Measurements from ENCODE around the gene MRPL28. TPM values are rescaled to one million over a fixed set of nuclear protein-coding genes. Genes with fewer than 3 reads are reported as not detected.
"Not testable (repeated sequence)": the region's sequence is repeated elsewhere in the genome, so short reads cannot be mapped to it uniquely, and the experiment has no call there.

The MRPL28 gene
- total RNA-seq, 2 donors from 2014 or later: 35.7 to 36.0 TPM

DNA sequence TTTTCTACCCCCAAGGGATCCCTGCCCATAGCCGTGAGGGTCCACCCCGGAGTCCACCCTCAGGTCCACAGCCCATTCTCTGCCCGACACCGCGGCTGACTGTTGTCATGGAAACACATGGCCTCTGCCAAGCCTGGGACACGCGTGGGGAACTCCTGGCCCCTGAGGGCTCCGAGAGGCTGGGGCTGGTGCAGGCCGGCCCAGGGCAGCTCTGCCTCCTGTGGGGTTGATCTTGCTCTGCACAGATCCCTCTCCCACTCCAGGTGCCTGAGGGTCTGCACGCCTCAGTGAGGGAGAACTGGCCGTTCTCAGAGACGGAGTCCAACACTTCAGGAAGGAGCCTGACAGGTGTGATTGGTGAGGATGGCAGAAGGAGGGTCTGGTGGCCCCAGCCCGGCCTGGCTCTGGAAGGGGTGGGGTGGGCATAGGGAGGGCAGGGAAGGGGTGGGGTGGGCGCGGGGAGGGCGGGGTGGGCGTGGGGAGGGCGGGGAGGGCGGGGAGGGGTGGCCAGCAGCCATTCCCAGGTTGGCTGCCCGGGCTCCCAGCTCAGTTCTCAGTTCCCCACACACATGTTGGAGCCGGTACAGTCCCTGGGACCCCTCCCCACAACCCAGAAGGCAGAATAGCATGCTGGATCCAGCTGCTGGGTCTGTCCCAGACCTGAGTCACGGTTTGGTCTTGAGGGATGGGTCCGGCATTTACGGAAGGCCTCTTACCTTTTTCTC, 6.4 kb downstream of the MRPL28 start:
- DNase-seq (ENCODE audit: low spot score): no peak
- intact Hi-C loops (cut with DNase I): no loop called here

DNA sequence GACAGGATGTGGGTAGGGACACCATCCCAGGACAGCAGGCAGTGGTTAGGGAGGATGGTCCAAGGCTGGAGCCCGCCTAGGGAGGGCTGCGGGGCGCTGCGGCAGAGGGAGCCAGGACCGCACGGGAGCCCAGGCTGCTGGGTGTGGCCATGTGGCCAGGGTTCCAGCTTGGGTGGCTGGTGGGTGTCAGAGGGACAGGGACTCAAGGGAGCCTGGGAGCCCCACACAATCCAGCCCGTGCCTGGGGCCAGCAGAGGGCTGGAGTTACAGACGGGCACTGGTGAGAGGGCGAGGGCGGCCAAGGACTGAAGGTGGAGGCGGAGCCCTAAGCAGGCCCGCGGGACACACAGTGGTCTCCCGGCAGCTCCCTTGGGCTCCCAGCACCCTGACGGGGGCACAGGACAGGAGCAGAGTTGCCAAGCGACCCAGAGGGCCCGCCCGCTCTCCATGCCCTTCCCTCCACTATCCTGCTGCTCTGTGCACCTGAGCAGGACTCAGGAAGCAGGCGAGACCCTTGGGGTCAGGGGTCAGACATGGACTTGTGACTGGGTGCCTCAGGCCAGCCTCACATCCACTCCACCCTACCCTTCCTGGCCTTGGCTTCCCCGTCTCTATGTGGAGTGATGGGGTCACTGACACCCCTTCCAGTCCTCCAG, 7.1 kb downstream of the MRPL28 start:
- no peak for DNase-seq (ENCODE audit: low spot score)
- intact Hi-C loops (cut with DNase I): no loop called here

DNA sequence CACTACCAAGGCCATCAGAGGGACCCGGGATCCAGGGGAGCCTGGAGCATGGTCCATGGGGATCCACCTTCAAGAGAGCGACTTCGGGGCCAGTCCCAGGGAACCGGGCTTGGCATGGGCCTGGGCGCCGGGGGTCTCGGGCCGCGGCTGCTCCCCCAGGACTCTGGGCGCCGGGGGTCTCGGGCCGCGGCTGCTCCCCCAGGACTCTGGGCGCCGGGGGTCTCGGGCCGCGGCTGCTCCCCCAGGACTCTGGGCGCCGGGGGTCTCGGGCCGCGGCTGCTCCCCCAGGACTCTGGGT, 7.7 kb downstream of the MRPL28 start:
- DNase-seq (ENCODE audit: low spot score); intact Hi-C loops (cut with DNase I): not testable (repeated sequence)

DNA sequence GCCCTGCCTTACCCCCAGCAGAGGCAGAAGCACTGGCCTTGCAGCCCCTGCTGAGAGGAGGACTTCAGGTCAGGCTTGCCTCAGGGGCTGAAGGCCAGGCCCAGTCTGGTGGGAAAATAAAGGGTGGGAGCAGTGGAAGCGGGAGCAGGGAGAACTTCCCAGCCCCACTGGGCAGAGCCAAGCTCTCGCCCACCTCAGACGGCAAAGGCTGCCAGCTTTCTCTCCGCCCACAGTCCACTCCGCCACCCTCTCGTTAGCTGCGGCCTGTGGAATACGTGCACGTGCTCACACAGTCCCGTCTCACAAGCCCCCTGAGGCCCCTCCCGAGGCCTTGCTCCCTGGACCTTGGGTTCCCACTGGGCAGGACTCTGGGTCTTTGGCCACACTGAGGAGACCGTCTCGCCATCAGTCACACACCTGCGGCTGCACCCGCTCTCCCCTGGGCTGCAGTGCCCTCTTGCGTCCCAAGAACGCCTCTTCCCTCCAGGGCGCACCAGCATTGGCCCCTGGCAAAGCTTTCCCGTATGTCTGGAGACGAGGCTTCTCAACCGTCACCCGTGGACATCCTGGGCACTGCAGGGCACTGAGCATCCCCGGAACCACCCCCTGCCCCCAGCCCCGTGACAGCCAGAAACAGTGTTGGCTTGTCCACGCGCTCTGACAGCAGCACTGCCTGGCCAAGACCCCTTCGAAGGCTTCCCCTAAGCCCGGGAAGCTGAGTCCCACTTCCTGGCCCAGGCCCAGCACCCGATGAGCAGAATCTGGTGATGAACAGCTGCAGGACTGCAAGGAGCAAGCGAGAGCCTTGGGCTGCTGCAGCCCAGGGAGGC, 8.3 kb downstream of the MRPL28 start:
- intact Hi-C loops (cut with DNase I): no loop called here
- peak; percentile 93 for DNase-seq (ENCODE audit: low spot score)

DNA sequence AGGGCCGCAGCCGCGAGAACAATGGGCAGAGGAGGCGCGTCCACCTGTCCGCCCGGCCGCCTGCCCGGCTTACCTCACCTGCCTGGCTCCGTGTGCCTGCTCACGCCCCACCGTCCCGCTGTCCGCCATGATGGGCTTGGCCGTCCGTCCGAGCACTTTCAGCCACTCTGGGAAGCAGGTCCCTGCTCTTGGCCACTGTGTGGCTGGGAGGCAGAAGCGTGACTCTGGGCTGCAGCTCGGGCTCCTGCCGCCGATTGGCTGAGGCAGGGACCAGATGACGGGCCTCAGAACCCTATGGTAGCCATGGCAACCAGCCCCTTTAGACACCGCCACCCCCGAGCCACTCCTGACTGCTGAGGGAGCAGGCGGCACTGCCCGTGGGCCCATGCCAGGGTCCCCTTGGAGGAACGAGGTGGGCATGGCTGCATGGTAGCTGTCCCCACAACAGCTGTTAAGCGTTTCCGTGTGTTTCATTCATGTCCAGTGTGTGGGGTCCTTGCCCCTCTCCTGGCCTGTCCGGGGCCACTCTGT, 8.9 kb downstream of the MRPL28 start:
- DNase-seq (ENCODE audit: low spot score): no peak
- intact Hi-C loops (cut with DNase I): no loop called here

DNA sequence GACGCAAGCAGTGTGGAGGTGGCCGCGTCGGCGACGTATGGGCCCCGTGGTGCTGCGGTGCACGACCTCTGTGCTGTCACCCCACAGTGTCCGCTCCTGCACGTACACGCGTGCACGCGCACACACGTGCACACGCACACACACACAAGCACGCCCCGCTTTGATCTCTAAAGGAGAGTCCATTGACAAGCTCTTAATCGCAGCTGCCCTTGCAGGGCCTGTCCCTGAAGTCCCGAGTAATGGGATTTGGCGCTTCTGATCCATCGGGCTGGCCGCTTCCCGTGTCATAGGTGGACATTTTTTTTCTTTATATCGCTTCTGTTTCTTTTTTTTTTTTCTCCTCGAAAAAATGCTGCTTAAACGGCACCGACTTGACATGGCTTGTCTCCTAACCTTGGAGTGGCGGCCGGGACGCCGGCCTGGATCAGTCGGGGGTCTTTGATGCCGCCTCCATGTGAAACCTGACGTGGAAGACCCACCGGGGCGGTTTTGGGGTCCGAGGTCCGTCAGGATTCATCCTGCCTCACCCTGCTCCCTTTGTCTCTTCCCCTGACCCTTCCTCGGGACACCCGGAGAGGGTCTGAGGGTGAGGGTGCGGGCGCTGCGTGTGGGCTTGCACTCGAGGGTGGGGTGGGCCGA, 9.5 kb downstream of the MRPL28 start:
- DNase-seq (ENCODE audit: low spot score): peak; percentile 77
- intact Hi-C loops (cut with DNase I): no loop called here

DNA sequence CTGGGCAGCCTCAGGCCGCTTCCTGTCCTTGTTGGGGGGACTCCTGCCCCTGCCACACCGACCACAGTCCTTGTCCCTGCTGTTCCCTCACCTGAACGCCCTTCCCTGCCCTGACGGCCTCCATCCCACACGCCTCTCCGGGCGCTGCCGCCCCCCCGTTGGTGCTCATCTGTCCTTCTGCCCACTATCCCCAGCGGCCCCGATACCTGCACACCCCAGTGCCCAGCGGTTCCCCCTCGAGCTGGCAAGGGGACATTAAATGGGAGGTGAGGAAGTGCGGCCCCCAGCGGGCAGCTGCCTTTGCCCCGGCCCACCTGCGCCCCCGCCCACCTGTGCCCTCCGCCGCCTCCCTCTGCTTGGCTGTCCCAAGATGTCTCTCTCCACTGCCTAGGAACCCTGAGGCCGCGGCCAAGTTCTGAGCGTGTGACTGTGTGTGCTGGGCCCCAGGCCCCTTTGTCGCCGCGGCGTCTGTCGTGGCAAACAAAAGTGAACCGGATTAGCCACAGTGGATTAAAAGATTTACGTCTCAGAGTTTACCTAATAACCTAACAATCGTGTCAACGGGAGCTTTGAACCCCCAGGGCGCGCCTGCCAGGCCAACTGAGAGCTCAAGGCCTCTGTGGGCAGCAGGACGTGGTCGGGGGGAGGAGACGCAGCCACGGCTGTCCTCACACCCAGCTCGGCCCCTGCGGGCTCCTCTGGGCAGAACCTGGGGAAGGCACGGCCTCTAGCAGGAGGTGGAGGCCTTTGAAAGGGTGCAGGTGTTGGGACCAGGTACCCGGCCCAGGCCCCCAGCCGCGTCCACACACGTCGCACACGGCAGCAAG, 10.3 kb downstream of the MRPL28 start:
- intact Hi-C loops (cut with DNase I): no loop called here

DNA sequence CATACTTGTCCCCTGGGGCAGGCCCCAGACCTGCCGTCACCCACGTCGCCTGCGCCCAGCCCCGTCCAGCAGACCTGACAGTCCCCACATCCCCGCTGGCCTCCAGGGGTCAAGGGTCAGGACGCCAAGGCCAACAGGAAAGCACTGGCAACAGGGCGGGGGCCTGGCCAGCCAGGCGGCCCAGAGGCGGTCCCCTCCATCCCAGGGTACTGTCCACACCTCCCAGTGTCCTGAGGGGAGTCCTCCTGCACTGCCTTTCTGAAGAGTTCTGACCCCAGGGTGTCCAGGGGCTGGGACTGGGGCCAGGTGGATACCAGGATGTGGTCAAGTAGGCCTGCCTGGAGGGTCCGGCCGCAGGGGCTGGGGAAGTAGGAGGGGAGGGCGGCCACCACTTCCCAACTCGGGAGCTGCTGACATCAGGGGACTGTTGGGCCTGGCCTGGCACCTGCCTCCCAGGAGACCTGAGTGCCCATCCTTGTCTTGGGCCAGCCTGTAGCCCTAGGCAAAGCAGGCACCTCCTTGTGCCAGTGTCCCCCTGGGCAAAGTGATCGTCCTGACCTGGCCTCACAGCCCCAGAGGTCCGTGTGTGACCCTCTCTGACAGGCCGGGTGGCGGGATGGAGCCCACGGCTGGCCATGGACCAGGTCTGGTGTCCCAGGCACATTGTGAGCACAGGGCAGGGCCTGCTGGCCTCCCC, 11.1 kb downstream of the MRPL28 start:
- intact Hi-C loops (cut with DNase I): no loop called here
- DNase-seq (ENCODE audit: low spot score): peak; percentile 79

More for the DNA sequence above, 10.3 kb downstream of the MRPL28 start:
- DNase-seq (ENCODE audit: low spot score): peak; percentile 74

DNA sequence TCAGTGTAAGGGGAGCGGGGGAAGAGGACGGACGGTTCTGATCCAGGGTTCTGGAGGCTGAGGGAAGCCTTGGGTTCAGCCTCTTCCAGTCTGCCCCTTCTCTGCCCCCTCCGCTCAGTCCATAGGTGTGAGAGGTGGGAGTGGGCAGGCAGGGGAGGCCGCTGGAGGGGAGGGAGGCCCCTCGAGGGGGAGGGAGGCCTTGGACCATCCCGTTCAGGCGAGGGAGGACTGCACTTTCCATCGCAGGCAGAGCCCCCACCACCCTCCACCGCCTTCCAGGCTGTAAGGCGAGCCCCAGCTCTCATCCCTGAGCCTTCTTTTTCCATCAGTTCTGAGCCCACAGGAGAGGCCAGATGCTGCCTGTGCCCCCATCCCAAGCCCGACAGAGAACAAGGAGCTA, 13.6 kb downstream of the MRPL28 start:
- no peak for DNase-seq (ENCODE audit: low spot score)
- intact Hi-C loops (cut with DNase I): no loop called here

DNA sequence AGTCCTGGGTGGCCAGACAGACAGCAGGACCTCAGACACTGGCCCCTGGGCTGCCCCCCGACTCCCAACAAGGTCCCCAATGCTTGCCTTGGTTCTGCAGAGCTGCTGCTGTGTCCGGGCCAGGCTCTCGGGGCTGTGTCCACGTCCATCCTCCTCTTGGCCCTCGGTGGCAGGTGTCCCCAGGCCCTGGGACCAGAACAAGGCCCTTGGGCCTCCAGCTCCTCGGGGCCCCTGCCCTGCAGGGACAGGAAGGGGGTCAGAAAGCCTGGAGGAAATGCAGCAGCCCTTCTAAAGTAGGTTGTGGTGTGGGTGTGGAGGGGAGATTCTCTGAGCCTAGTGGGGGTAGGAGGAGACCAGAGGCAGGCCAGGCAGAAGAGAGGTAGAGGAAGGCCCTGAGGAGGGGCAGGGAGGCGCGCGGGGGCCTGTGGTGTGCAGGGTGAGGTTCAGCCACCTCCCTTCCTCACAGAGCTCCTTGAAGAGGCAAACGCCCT, 15.3 kb downstream of the MRPL28 start:
- DNase-seq (ENCODE audit: low spot score): no peak
- intact Hi-C loops (cut with DNase I): no loop called here

DNA sequence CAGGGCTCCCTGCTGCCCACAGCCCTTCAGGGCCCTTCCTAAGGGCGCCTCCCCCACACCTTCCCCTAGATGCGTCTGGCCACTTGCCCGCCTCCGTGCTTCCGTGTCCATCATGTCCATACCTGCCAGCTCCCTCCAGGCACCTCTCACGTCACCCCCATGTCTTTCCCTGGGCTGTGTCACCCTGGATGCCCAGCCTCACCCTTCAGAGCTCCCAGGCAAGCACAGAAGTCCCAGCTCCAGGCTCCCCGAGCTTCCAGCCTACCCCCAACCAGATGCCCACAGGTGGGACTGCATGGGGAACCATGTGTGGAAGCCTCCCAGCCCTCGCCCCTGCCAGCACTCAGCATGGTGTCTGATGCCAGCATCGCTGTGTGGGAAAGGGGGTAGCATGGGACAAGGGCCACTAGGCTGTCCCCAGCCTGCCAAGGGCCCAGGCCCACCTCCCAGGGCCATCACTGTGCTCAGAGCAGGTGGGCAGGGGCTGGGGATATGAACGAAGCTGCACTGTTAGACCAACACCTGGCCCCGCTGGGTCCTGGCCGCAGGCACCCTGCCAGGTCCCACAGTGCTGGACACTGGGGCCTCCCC, 16.0 kb downstream of the MRPL28 start:
- intact Hi-C loops (cut with DNase I): no loop called here
- no peak for DNase-seq (ENCODE audit: low spot score)

DNA sequence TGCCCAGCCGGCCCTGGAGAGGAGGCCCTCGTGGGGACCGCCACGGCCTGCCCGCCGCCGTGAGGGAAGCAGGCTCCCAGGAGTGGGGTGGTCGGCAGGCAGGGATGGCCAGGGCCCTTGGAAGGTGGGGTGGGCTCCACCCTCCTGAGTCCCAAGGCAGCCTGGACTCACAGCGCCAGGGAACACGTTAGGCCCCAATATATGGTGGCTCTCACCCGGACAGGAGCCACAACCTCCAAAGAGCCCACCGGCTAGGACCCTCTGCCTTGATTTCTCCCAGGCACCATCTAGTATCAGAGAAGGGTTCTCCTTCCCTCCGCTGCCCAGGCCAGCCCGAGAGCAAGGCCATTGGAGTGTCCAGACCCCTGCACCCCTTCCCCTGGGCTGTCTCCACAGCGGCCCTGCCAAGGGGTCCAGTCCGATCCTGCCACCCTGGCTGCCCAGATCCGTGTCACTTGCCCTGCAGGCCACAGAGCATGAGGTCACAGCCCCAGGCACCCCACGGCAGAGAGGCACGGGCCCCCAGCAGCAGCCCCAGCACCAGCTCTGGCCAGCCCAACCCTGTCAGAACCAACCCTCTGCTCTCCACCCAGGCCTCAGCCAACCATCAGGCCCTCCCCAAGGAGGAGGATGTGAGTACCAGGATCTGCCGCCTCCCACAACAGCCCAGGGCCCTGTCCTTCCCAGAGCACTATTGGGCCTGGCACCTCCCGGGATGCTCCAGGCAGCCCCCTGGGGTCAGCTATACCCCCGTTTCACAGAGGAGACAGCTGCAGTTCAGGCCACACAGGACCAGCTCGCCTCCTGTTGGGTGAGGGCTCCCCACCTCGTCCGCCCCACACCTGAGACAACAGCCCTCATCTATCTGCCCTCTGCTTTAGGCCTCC, 16.7 kb downstream of the MRPL28 start:
- DNase-seq (ENCODE audit: low spot score): peak; percentile 84
- intact Hi-C loops (cut with DNase I): no loop called here

DNA sequence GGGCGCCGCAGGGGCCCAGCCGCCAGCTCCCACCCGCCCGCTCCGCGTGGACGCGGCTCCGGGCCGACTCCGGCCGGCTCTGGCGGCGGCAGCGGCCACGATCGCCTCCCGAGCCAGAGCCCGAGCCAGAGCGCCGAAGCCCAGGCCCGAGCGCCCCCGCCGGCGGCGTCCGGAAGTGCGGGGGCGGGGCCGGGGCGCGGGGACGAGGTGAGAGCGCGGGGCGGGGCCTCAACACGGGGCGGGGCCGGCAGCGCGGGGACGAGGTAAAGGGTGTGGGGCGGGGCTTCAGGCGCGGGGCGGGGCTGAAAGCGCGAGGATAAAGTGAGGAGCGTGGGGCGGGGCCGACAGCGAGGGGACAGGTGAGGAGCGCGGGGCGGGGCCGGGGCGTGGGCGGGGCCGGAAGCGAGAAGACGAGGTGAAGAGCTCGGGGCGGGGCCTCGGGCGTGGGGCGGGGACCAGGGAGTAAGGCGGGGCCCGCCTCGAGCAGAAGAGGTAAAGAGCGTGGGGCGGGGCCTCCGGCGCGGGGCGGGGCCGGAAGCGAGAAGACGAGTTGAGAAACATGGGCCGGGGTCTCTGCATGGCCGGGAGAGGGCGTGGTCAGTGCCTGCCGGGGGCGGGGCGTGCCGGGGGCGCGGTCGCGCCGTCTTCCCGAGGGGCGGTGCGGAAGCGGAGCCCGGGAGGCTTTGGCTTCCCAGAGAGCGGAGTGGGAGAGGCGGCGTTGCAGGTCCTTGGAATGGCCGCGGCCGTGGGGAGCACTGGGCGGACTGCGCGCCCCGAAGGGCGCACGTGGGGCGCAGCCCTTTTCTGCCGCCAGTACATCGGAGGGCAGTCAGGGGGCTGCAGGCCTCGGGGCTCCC, 17.6 kb downstream of the MRPL28 start, which contains the start of gene AXIN1:
AXIN1 (minus strand) TSS at position 177 of the 857 bp plus-strand sequence. CDS start 5,698 bp downstream, outside the sequence.
- intact Hi-C loops (cut with DNase I): no loop called here
- peak; percentile 99 for DNase-seq (ENCODE audit: low spot score)

DNA sequence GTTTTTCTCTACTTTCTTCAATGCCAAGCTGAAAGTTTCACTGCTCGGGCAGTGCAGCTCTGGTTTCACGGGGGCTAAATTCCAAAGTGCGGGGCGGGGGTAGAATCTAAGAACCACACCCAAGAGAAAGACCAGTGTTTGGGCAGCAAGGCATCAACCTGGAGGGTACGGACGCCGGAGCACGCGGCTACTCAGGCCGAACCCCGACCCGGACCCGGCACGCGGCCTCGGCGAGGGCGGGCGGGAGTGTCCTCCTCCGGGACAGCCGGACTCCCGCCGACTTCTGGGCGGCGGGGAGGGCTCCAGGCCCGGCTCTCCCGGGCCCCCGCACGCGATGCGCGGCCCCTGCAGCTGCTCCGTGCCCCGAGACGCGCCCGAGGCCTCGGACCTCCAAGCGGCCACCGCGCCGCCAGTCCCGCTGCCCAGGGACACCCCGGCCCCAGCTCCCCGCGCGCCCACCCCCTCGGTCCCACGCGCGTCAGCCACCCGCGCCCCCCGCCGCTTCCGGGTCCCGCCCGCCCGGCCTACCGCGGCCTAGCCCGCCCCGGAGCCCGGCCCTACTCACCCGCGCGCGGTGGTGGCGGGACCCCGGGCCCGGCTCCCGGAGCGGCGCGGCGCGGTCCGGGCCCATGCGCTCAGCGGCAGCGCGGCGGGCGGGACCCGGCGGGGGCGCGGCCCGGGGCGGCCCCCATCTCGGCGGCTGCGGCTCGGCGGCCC, 18.4 kb downstream of the MRPL28 start:
- DNase-seq (ENCODE audit: low spot score): peak; percentile 83
- intact Hi-C loops (cut with DNase I): no loop called here

DNA sequence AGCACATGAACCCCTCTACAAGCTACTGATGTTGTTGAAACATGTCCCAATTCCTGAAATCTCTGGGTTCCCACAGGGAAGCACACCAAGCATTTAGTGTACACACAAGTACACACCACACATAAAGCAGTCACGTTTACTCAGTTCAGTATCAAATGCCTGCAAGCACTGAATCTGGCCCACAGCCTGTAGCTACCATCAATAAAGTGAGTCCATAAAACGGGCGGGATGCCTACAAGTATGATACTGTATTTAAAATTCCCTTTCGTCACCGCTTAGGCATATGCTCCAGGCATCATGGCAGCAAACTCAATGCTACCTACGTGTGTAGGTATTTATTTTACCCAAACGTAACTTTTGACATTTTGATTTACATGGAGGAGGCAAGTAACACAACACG, 20.1 kb downstream of the MRPL28 start:
- intact Hi-C loops (cut with DNase I): no loop called here
- DNase-seq (ENCODE audit: low spot score): no peak
